ENCODE results near the gene PLA2G4B. TPM values are rescaled to one million over a fixed set of nuclear protein-coding genes. Genes with fewer than 3 reads are reported as not detected.

The PLA2G4B gene
- total RNA-seq, 6 experiments from 2014 or later: 0.31 to 7.3 (median 4.7) TPM

- ATAC-seq (no peak), DNase-seq (no peak)
- H3K9me3 ChIP-seq: no peaks in the 10 kb centered on the region
- H3K27me3 ChIP-seq: no peaks in the 10 kb centered on the region
- peaks cover 0 to 10% (median 0%) of the 10 kb centered on the region in 4 donors for H3K36me3 ChIP-seq
- H3K4me3 ChIP-seq: no peak overlapping the region
- TF ChIP-seq CTCF (IDR thresholded peaks at IDR 0.05) (no peak), POLR2A (IDR thresholded peaks at IDR 0.05) (no peak)
- peaks cover 0 to 3% (median 0%) of the 10 kb centered on the region in 4 donors for H3K4me1 ChIP-seq
- intact Hi-C loops (cut with DNase I): no loop called here
- H3K27ac ChIP-seq: no peak overlapping the region
- WGBS (ENCODE audit: insufficient coverage, low coverage, low lambda C conversion rate, missing lambda C conversion rate): no CpG with 5 or more reads among the region's 10 CpGs
These were observed 2.5 kb downstream of the PLA2G4B start for GRCh38 chr15:41841131-41841530.

- Histone ChIP-seq H3K4me3 (no peak overlapping the region), H3K9me3 (no peaks in the 10 kb centered on the region), H3K4me1 (peaks cover 0 to 3% (median 0%) of the 10 kb centered on the region in 4 donors), H3K27ac (no peak overlapping the region), H3K36me3 (peaks cover 0 to 18% (median 0%) of the 10 kb centered on the region in 4 donors), H3K27me3 (no peaks in the 10 kb centered on the region)
- intact Hi-C loops (cut with DNase I): no loop called here
- WGBS (ENCODE audit: insufficient coverage, low coverage, low lambda C conversion rate, missing lambda C conversion rate): 30% methylated on average over 2 of the region's 12 CpGs
- DNase-seq (no peak), ATAC-seq (no peak)
- TF ChIP-seq CTCF (IDR thresholded peaks at IDR 0.05) (no peak), POLR2A (IDR thresholded peaks at IDR 0.05) (no peak)
These were observed 3.6 kb downstream of the PLA2G4B start for GRCh38 chr15:41842229-41842628.

- H3K27me3 ChIP-seq: no peaks in the 10 kb centered on the region
- no peak overlapping the region for H3K4me3 ChIP-seq
- TF ChIP-seq POLR2A (IDR thresholded peaks at IDR 0.05) (no peak), CTCF (IDR thresholded peaks at IDR 0.05) (no peak)
- WGBS (ENCODE audit: insufficient coverage, low coverage, low lambda C conversion rate, missing lambda C conversion rate): no CpG with 5 or more reads among the region's 10 CpGs
- H3K9me3 ChIP-seq: no peaks in the 10 kb centered on the region
- peaks cover 0 to under 1% (median 0%) of the 10 kb centered on the region in 4 donors for H3K4me1 ChIP-seq
- intact Hi-C loops (cut with DNase I): no loop called here
- peaks cover 0 to 26% (median 2%) of the 10 kb centered on the region in 4 donors for H3K36me3 ChIP-seq
- no peak for ATAC-seq
- no peak for DNase-seq
- H3K27ac ChIP-seq: no peak overlapping the region
These were observed 4.9 kb downstream of the PLA2G4B start for GRCh38 chr15:41843571-41843970.

- H3K9me3 ChIP-seq: no peaks in the 10 kb centered on the region
- WGBS (ENCODE audit: insufficient coverage, low coverage, low lambda C conversion rate, missing lambda C conversion rate): 50% methylated on average over 2 of the region's 12 CpGs
- DNase-seq (no peak), ATAC-seq (no peak)
- H3K4me3 ChIP-seq: no peak overlapping the region
- H3K27ac ChIP-seq: no peak overlapping the region
- intact Hi-C loops (cut with DNase I): no loop called here
- no peaks in the 10 kb centered on the region for H3K27me3 ChIP-seq
- no peaks in the 10 kb centered on the region for H3K4me1 ChIP-seq
- peaks cover 0 to 26% (median 2%) of the 10 kb centered on the region in 4 donors for H3K36me3 ChIP-seq
- TF ChIP-seq CTCF (IDR thresholded peaks at IDR 0.05): no peak
- TF ChIP-seq POLR2A (IDR thresholded peaks at IDR 0.05): no peak
These were observed 6.2 kb downstream of the PLA2G4B start for GRCh38 chr15:41844814-41845213.

GRCh38 chr15:41847206-41847605 is 8.6 kb downstream of the PLA2G4B start:
- intact Hi-C loops (cut with DNase I): no loop called here
- Histone ChIP-seq H3K4me3 (no peak overlapping the region), H3K27me3 (no peaks in the 10 kb centered on the region), H3K27ac (no peak overlapping the region), H3K36me3 (peaks cover 0 to 20% (median 2%) of the 10 kb centered on the region in 4 donors), H3K4me1 (no peaks in the 10 kb centered on the region), H3K9me3 (no peaks in the 10 kb centered on the region)
- 89% methylated on average over 8 of the region's 14 CpGs for WGBS (ENCODE audit: insufficient coverage, low coverage, low lambda C conversion rate, missing lambda C conversion rate)
- no peak for TF ChIP-seq POLR2A (IDR thresholded peaks at IDR 0.05)
- no peak for TF ChIP-seq CTCF (IDR thresholded peaks at IDR 0.05)
- ATAC-seq (no peak), DNase-seq (no peak)
